ELF-1 (cell line): ENCODE results near the gene PECR.

Source experiments
- DNase-seq: peaks from one replicate; pipeline ENCODE4 v3.0.0-alpha.2; 2016; ENCODE audit warnings: low read depth, low spot score

PECR gene

DNA sequence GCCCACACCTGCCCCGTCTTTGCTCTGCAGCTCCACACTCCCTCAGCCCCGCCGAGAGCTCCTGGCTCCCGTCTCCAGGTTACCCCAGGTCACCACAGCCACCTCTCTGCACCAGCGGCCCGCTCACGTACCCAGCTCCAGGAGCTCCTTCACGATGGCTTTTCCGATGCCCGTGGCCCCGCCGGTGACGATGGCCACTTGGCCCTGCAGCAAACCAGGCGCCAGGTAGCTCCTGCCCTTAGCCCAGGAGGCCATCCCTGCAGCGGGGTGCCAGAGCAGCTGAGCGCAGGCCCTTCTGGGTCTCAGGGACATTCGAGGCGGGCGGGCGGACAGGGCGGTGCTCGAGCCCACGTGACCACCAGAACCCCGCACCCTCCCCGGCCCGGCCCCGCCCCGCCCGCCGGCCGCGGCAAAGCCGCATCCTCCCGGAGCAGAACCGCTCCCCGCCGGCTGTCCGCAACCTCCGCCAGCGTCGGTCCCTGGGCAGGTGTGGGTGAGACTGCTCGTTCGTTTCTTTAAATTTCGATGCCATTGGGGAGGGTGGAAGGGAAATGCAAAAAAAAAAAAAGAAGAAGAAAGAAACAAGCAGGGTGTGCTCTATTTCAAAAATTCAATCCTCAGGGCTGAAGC lies at the start of gene PECR, which contains the start of gene TMEM169:
PECR (minus strand) TSS at position 323 of the 630 bp plus-strand sequence; CDS start at position 255, 68 bp downstream.
TMEM169 (plus strand) TSS at position 433 of the 630 bp plus-strand sequence. CDS start 14,045 bp downstream, outside the sequence.
- DNase-seq: peak; percentile 83

DNA sequence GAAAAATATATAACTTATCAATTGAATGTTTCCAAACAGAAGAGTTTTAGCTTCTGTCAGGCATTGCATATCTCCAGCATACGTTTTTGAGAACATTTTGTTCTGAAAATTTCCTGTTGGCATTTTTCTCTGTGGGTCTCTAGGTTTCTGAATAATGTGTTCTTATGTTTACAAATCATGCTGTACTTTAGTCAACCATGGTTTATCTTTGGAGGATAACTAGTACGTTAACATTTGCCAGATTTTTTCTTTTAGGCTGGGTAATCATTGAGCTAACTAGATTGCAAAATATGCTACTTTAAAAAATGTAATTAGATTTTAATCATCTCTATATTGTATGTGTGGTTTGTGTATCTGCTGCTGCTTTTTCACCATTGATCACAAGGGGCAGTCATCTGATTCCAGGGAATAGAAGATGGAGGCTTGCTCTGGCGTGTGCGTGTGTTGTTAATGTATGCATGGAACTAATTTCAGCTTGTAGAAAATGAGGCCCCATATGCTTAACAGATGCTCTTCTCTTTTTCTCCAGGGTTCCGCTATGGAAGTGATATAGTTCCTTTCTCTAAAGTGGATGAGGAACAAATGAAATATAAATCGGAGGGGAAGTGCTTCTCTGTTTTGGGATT lies 48.9 kb upstream of the PECR start:
- no peak for DNase-seq

DNA sequence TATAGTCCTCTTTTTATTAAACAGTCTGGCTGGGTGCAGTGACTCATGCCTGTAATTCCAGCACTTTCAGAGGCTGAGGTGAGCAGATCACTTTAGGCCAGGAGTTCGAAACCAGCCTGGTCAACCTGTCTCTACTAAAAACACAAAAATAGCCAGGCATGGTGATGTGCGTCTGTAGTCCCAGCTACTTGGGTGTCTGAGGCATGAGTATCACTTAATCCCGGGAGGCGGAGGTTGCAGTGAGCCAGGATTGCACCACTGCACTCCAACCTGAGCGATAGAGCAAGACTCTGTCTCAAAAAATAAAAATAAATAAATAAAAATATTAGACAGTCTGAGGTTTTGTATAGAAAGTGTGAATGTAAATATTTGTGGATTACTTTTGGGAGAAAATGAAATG lies 45.3 kb upstream of the PECR start:
- DNase-seq: no peak

DNA sequence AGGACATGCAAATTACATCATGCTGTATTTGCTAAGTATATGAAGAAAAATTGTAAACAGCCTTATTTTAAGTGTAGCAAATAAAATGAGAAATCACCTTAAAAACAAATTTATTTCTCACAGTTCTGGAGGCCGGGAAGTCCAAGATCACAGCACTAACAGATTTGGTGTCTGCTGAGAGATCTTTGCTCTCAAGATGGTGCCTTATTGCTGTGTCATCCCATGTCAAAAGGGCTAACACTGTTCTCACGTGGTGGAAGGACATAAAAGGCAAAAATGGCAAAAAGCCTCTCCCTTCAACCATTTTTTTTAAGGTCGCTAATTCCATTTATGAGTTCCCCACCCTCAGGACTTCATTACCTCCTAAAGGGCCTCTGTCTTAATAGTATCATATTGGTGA lies 39.6 kb upstream of the PECR start:
- DNase-seq: no peak

DNA sequence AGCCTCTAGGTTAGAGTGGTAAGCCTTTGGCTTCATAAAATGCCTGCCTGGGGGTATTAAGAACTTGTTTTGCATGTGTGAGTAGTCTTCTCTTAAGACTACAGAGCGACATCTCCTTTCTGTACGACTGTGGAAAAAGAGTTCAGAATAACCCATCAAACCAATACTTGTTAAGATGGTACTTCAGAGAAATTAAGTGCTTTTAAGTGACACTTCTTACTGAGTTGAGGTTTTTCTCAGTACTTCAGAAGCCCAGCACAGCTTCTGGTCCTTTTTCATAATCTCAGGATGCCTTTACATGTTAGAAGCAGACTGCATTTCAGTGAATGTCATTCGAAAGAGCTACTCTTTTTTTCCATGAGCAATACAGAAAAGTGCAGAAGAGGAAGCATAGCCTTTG lies 38.4 kb upstream of the PECR start:
- no peak for DNase-seq

DNA sequence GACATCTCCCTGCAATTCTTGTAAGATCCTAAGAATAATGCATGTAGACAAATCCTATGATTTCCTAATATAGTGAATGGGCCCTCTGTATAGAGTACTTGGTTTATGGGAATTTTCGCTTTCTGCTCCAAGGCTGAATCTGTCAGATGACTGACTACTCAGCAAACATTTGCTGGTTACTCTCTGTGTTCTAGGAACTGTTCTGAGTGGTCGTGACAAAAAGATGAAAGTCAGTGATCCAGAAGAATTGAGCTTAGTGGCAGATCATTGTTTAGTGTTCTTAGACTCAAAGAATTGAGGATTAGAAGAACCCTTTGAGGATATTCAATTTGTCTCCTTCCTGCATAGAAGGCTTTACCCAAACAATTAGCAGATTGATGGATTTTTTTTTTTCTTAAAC lies 37.5 kb upstream of the PECR start:
- DNase-seq: no peak

DNA sequence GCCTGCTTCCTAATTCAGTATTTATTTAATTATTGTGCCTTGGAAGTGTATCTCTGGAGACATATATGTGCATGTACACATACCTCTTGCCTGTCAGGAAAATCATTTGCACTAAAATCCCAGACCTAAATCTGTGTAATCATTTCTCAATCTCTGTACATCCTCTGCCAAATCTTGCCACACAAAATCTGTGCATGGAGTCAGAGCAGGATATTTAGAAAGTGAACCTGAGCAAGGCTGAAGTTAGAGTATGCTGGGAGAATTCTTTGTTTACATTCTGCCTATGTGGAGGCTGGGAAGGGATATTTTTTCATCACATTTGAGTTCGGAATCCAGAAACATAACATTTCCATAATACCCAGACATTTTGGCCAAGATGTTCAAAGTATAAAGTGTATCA lies 36.9 kb upstream of the PECR start:
- DNase-seq: no peak

DNA sequence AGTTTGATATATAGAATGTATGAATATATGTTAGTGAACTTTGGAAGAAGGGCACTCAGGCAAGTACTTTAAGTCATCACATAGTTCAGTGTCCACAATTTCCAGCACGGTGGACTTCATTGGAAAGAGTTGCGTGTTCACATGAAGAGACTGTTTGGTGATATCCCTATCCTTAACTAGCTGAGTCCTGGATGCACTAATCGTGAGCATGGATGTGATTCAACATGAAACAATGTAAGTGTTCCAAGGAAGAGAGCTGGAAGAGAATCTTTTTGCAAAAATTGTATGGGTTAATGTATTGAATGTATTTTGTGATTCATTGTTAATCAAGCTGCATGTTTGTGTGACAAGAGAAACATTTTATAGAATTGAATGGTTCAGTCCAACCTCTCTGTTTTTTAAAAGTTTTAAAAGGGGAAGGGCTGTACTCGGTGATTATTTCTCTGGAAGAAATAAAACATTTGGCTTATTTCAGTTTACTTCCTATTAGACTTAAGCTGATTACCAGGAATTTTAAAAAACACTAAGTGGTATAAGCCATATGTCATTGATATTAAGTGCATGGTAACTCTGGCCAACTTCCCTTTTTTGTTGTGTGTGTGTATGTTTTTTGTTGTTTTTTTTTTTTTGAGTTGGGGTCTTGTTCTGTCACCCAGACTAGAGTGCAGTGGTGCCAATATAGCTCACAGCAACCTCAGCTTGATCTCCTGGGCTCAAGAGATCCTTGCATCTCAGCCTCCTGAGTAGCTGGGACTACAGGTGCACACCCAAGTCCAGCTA lies 36.1 kb upstream of the PECR start:
- DNase-seq: no peak

DNA sequence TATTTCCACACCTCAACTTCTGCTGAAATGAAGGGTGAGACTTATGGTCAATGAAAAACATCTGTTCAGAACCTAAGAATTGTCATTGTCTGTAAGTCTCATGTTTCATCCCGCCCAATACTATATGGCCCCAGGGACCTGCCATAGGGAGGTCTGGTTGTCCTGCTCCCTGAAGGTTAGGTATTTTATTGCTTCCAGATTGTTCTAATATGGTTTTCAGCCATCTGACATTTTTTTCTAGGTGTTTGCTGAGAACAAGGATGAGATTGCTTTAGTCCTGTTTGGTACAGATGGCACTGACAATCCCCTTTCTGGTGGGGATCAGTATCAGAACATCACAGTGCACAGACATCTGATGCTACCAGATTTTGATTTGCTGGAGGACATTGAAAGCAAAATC lies 34.8 kb upstream of the PECR start:
- no peak for DNase-seq

DNA sequence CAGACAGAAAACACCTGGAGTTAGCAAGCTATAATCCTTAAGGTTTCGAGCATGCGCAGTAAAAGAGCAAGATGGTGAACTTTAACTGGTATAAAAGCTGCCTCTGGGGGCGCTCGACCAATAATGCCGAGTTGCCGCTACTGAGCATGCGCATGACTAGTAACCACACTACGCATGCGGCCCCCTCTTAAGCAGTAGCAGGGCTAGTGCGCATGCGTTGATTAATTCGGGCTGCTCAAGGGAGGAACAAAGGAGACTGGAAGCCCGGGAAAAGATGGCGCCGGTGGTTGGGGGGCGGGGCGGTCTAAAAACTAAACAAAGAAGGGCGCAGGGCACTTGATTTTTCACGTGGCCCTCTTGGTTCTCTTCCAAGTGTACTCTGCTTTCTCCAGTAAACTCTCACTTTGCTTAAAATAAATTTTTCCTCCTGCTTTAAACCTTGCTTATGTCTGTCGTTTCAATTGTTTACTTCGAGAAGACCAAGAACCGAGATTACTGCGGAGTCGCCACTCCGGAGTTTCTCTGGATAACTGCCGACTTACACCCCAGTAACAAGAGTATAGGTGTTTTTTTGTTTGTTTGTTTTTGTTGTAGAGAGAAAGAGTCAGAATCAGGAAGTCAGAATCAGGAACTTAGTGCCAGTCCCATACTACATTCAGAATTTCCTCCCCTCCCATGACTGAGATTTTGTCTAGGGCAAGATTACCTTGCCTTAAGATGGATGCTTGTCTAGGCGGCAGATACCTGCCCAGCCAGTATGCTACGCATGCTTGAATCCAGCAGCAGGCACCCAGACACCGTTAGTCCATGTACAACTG lies 33.3 kb upstream of the PECR start:
- DNase-seq: peak; percentile 99

DNA sequence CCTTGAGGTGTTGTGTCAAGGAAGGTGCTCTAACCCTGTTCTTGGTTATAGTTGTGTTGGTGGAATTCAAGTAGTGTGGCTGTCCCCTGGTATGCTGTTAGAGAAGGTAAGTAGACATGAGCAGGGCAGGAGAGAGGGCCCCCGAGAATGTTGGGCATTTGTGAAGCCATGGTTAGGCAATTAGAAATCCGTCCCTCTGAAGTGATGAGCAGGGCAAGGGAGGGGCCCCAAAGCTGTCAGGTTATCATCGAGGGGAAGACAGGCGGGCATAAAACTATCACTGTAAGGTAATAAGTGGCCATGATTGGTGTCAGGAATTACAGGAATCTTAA lies 32.7 kb upstream of the PECR start:
- no peak for DNase-seq

DNA sequence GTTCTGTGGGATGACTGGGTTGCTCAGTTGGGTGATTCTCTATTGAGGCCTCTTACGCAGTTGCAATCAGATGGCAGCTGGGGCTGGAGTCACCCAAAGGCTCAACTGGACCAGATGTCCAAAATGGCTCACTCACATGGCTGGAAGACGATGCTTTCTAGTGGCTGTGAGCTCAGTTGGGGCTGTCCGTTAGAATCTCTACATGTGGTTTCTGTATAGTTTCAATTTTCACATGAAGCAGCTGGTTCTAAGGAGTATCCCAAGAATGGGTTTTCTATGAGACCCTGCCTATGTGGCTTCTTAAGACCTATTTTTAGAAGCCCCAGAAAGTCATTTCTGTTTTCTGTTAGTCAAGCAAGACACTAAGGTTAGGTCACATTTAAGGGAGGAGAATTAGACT lies 32.0 kb upstream of the PECR start:
- DNase-seq: no peak

DNA sequence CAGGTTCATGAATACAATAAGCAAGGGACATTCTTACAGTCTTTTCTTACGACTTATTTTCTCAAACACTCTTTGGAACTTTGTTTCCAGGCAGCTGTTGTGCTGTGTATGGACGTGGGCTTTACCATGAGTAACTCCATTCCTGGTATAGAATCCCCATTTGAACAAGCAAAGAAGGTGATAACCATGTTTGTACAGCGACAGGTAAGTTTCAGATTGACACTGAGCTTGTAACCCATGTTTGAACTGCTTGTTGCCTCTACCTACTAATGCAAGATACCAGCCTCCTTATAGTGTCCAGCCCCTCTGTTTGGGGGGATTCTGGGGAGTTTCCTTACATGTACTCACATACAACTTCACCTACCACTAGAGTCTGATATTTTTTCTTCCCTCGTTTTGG lies 31.3 kb upstream of the PECR start:
- no peak for DNase-seq

DNA sequence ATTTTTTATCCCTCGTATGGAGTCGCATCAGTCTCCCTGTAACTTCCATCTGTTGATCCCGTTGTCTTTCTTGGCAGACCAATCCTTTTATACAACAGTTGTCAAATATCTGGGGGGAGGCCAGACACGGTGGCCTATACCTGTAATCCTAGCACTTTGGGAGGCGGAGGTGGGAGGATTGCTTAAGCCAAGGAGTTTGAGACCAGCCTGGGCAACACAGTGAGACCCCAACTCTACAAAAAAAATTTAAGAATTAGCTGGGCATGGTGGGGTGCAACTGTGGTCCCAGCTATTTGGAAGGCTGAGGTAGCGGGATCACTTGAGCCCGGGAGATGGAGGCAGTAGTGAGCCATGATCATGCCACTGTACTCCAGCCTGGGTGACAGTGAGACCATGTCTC lies 29.5 kb upstream of the PECR start:
- DNase-seq: no peak

DNA sequence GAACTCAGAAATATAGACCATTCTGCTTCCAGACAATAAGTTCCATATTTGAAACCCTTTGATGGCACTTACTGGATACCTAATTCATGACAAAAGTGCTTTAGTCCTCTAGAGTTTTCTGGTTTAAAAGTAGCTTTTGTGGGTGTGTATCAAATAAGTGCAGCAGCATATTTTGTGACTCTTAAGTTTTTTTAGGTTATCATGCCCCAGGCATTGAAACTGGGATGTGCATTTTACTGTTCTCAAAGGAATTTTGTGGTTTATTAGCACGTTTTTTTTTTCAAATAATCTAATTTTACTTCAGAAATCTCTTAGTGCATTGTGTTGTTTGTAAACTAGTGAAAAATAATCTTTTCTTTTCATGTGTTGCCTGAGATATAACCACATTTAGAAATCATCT lies 29.0 kb upstream of the PECR start:
- no peak for DNase-seq

DNA sequence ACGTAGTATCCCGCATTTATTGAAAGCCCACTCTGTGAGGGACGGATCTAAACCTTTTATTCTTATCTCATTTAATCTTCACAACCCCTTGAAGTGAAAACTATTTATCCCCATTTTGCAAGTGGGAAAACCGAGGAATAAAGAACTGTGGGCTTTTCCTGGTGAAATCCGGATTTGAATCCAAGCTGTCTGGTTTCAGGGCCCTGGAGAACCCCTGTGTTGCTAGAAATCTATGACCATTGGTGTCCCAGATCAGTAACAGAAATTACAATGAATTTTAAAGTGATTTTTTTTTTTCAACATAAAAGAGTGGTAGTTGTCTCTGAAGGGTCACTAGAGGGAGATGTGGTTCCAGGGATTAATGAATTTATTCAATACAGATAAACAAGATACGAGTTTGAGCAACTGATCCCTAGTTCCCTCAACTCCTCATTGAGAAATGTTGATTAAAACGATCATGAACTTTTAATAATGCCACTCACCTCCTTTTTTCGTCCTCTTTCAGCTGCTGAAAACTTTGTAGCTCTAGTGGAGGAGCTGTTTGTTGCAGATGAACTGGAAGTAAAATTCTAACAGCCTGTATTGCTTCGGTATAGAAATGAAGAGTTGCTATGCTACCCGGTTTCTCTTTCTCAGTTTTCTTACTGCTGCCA lies 28.5 kb upstream of the PECR start:
- no peak for DNase-seq

DNA sequence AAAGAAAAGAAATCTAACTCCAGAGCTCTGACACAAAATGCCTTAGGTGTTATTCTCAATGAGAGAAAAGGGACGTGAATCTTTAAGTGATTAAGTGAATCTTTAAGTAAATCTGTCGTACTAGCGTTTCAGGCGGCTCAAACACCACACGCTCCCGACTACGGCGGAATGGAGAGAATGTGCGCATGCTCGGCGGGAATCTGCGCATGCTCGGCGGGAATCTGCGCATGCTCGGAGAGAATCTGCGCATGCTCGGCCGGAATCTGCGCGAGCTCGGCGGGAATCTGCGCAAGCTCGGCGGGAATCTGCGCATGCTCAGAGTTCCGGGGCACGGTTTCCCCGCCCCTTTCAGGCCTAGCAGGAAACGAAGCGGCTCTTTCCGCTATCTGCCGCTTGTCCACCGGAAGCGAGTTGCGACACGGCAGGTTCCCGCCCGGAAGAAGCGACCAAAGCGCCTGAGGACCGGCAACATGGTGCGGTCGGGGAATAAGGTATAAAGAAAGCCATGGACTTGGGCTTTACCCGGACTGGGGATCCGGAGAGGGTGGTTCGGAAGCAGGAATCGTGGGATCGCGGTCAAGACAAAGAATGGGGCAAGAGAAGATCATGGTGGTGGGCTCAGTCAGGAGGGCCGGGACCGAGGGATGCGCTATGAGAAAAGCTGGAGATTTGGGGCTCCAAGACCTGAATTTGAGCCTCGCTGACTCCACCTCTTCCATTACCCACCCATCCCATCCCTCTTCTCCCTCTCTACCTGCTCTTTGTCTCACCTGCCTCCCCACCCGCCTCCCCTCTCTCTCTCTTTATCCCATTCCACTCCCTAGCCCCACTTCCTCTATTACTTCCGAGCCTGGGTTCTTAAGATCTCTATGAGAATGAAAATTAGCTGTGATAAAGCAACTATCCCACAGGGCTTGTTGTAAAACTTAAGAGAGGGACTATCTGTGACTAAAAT lies 27.6 kb upstream of the PECR start, which contains the start of gene XRCC5:
XRCC5 (plus strand) TSS at position 382 of the 955 bp plus-strand sequence; CDS start at position 471, 89 bp downstream.
- peak; percentile 99 for DNase-seq

DNA sequence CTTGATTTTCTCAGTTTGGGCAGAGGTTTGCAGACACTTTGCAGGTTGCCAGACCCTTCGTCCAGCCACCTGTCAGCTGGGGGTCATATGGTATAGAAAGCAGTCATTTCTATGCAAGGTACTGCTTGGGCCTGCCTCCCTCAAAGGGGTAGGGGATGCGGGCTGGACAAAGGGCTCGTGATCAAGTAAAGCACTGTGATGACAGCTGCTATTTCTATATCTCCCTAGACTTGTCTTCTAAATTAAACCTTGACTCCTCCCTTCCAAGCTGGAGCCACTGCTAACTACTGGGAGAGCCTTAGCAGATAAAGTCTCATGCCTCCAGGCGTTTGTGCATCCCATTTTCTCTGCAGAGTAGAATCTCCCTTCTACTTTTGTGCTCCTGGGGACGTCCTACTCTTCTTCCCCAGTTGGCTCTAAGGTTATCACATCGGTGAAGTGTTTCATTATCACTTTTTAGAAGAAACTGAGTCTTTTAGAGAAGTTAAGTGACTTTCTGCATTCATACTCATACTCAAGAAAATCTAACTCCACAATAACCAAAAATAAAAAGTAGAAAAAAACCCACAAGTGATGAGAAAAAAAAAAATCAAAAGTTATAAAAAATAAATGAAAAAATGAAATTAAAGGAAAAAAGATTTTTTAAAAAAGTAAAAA lies 26.8 kb upstream of the PECR start:
- peak; percentile 80 for DNase-seq

DNA sequence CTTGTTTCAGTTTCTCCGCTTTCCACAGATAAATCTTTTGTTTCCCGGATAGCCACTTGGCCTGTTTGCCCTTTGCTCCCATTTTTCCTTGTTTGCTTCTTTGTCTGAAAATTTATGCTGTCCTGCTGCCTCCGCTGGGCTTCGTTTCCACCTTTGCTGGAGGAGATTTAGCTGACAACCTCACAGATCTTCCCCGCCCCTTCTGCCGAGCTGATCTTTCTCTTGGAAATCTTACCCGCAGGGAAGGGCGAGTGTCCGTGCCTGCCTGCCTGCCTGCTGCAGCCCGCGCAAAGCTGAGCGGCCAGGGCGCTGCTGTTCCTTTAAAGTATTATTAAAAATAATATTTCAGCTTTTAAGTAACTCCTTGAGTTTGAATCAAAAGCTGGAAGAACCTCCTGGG lies 26.2 kb upstream of the PECR start:
- DNase-seq: peak; percentile 85

DNA sequence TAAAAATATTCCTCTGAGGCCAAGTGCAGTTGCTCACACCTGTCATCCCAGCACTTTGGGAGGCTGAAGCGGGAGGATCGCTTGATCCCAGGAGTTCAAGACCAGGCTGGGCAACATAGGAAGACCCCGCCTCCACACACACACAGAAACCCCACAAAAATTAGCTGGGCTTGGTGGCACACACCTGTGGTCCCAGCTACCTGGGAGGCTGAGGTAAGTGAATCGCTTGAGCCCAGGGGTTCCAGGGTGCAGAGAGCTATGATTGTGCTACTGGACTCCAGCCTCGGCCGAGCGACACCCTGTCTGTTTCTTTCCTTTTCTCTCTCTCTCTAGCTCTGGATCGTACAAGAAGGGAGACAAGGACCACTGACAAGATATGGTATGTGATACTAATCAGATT lies 25.7 kb upstream of the PECR start:
- DNase-seq: no peak
